HG03280 (cell line): Measurements from ENCODE around the gene ZNF688.
A peak's percentile ranks its signal among the peaks of the same experiment; 100 is the strongest.
"Not testable (repeated sequence)": the region's sequence is repeated elsewhere in the genome, so short reads cannot be mapped to it uniquely, and the experiment has no call there.

Experiments
- ATAC-seq: cut with Tn5 transposase; IDR thresholded peaks from one replicate; pipeline ENCODE4 v1.9.1; 2021; ENCODE audit warnings: mild to moderate bottlenecking, moderate library complexity; ENCODE audit not compliant: unreplicated experiment

Gene ZNF688

DNA sequence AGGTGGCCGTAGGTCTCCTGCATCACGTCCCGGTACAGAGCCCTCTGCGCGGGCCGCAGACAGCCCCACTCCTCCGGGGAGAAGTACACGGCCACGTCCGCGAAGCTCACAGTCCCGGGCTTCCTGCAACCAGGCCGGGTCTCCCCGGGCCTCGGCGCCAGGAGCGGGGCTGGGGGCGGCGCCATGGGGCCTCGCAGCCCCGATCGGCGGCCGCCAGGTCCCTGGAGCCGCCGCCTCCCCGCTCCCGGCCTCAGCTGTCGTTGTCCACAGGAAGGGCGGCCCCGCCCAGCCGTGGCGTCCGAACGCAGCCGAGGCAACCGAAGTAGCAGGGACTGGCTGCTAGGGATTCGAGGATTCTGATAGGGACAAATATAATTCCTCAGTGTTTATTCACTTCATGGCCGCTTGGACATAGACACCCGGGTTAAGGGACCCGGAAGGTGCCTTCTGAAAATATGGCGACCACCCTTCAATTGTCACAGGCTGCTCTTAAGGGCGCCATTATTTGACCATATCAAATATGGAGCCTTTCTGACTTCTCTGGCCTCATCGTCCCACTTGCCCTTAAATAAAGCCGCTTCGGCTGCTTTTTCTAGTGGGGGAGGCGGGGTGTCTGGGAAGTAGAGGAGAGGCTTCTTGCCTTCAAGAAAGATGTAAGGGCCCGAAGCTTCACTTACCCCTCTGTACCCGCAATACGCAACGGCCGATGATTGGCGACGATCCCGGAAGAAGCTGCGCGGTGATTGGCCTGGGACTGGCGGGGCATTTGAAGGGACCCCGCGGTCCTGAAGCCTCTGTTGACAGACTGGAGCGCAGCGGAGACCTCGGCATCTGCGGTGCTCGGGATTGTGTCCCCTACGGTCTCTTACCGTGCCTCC, at the start of gene ZNF688:
ZNF688 (minus strand) TSS at position 270 of the 878 bp plus-strand sequence; CDS start at position 185, 85 bp downstream.
- peak; percentile 80 for ATAC-seq

DNA sequence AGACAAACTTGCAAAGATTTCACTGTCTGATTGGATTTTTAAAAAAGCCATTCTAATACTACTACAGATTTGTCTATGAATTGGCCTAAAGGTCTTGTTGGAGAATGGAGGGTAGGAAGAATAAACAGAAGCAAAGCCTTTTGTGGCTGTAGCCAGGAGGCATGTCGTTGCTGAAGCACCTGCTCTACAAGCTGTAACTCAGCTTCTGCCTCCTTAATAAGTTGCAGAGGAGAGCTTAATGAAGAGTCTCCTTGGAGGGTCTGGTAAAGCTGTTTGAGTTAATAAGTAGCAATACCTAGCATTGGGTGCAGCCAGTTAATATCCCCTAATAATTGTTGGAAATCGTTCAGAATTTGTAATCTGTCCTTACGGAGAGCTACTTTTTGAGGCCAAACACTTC, 48.7 kb upstream of the ZNF688 start:
- ATAC-seq, result no peak

DNA sequence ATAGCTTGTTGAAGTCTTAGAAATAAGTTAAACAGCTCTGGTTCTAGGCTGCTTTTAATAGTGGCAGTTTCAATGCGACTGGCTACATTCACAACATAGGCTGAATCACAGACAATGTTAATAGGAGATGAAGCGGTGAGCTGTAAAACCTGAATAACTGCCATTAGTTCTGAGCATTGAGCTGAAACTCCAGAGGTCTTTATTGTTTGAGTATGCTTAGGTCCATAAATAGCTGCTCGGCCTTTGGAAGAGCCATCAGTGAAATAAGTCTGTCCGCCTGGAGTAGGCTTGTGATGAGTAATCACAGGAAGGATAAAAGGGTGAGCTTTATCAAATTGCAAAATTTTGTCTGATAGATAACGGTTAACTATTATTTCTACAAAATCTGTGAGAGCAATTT, 48.1 kb upstream of the ZNF688 start:
- ATAC-seq, result no peak

DNA sequence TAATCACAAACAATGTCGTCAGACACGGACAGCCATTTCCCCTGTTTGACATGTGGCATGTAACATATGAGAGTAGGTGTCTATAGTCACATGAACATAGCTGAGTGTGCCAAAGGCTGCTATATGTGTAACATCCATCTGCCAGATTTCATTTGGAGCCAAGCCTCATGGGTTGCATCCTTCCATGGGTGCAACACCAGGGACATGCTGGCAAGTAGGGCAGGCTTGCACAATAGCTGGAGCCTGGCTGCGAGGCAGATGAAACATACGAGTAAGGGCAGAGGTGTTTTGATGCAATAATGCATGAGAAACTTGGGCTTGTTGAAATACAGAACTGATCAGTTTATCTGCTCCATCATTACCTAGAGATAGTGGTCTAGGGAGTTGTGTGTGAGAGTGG, 47.7 kb upstream of the ZNF688 start:
- no peak for ATAC-seq

DNA sequence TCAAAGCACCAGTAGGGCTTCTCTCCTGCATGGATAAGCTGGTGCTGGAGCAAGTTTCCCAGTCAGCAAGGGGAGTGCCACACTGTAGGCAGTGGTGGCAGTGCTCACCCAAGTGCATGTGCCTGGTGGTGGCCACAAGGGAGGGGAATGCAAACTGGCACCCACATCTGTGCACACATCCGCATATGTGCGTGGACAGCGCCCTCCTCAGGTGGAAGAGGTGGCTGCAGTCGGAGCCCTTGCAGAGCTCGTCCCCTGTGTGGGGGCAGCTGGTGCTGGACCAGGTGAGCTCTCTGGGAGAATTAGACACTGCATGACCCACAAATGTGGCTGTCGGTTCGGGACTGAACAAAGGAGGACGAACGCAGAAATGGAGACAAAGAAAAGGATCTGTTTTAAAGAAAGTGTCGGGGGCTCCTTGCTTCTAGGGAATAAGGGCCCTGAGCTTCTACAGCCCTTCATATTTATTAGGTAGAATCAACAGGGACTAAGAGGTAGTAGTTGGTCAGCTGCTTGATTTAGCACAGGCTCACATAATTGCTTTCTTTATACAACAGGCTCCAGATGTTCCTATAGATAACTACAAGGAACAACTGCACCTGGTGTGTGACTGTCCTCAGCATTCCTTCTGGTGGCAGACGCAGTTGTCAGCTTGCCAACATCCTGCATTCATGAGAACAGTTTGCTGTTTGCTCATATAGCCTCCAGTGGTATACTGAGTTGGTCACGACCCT, 44.0 kb upstream of the ZNF688 start:
- no peak for ATAC-seq

DNA sequence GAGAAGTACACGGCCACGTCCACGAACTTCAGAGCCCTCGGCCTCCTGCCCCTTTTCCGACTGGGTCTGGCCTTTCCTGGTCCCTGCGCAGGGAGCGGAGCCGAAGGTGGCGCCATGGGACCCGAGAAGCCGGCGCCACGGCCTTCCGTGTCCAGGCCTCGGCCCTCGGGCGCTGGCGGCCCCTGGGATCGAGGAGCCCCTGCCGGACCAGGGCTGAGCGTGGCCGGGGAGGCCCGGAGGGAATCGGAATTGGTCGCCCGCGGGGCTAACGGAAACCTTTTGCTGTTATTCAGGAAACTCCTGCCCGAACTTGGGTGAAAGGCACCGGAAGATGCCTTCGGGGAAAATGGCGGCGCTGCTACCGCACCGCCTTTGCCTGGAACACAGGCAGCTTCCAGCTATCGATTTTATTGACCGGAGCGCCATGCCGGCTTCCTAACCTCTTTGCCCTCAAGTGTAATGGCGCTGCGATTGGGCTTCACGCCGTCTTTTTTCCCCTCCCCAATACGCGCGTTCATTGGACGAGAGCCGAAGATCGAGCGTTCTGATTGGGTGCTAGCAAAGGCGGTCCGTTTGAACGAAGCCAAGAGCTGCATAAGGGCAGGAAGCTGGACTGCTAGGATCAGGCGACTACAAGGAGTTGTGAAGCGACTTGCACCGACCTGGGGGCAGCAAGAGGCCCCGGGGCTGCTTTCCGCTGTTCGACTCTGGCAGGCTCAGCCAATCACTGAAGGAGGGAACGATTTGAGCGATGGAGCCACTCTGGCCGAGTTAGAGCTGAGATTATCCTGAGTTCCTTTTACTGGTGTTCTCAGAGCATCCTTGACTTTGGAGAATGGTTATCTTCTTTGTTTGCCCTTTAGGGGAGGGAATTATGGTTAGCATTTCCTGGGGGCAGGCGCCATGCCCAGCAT, 38.7 kb upstream of the ZNF688 start, which contains the start of gene ZNF689:
ZNF689 (minus strand) TSS at position 464 of the 914 bp plus-strand sequence; CDS start at position 116, 348 bp downstream.
- ATAC-seq, result peak; percentile 92

DNA sequence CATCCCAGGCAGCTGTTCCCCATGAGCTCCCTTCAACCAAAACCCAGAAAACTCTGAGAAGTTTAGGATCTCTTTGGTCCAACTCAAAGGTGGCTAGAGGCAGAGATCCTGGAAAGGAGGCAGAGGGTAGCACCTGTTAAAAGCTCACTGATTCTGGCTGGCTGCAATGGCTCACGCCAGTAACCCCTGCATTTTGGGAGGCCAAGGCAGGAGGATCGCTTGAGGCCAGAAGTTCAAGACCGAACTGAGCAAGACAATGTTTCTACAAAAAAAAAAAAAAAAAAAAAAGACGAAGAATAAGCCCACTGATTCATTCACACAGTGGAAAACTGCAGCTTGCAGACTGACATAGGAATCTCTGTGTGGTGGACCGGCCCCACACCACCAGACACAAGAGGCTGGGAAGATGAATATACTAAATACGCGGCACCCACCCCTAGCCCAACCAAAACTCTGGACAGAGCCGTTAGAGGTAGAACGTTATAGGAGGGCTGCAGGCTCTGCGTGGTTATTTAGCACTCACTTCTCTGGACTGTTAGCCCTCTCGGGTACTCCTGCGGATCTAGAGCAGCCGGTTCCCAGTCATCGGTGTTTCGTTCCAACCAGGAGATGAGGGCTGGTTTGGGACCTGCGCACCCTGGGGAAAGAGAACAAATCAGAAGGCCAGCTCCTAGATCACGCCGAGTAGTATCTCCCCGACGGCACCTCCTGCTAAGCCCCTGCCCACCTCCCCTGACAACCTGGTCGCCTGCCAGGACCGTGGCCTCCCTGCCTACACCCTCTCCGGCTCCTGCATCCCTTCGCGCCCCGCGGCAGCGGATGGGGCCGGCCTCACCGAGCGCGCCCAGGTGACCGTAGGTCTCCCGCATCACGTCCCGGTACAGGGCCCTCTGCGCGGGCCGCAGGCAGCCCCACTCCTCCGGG, 37.8 kb upstream of the ZNF688 start:
- ATAC-seq, result no peak

DNA sequence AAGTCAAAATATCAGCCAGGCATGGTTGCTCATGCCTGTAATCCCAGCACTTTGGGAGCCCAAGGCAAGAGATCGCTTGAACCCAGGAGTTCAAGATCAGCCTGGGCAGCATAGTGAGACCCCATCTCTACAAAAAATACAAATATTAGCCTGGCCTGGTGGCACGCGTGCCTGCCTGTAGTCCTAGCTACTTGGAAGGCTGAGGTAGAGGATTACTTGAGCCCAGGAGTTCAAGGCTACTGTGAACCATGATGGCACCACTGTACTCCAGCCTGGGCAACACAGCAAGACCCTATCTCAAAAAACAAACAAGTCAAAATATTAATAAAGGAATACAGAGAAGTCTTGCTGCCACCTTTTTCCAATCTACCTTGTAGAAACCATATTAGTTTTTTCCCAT, 34.5 kb upstream of the ZNF688 start:
- no peak for ATAC-seq

DNA sequence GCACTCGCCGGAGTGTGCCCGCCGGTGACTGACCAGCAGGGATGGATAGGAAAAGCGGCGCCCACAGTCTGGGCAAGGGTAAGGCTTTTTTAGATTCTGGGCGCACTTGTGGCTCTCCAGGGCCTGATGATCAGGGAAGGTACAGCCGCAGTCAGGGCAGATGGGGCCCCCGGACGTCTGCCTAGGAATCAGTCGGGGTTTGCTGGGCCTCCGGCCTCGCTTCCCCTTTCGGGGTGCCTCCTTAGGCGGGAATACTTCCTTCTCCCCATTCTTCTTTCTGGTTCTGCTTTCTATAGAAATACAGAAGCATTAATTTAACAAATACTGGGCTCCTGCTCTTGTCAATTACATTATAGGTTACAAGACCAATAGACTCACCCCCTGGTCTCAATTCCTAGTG, 33.6 kb upstream of the ZNF688 start:
- ATAC-seq, result no peak

DNA sequence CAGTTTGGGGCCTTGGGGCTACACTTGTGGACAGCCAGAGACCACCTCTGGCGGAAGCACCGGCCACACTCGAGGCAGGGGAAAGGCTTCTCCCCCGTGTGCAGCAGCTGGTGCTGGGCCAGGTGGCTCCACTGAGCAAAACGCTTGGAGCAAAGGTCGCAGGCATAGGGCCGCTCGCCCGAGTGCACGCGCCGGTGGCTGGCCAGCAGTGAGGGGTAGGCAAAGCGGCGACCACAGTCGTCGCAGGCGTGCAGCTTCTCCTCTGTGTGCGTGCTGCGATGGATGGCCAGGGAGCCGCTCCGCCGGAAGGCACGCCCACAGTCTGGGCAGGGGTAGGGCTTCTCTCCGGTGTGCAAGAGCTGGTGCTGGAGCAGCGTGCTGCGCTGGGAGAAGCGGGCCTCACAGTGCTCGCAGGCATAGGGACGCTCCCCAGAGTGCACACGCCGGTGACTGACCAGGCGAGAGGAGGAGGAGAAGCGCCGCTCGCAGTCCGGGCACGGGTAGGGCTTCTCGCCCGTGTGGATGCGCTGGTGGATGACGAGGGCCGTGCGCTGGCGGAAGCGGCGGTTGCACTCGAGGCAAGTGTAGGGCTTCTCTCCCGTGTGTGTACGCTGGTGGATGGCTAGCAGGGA, 32.9 kb upstream of the ZNF688 start:
- no peak for ATAC-seq

DNA sequence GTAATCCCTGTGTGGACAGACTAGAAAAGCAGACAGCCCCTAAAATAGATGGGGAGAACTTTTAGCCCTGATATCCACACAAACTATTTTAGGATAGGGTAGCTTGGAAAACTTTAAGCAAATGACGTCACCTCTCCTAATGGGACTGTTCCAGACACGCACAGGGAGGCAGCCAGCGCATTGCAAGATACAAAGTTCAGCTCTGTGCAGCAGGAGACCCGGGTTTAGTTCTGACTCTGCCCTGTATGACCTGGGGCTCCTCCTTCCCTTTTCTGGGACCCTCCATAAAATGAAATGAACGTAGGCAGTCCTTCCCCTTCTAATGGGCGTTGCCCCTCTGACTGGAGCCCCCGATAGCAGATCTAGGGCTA, 32.4 kb upstream of the ZNF688 start:
- no peak for ATAC-seq

DNA sequence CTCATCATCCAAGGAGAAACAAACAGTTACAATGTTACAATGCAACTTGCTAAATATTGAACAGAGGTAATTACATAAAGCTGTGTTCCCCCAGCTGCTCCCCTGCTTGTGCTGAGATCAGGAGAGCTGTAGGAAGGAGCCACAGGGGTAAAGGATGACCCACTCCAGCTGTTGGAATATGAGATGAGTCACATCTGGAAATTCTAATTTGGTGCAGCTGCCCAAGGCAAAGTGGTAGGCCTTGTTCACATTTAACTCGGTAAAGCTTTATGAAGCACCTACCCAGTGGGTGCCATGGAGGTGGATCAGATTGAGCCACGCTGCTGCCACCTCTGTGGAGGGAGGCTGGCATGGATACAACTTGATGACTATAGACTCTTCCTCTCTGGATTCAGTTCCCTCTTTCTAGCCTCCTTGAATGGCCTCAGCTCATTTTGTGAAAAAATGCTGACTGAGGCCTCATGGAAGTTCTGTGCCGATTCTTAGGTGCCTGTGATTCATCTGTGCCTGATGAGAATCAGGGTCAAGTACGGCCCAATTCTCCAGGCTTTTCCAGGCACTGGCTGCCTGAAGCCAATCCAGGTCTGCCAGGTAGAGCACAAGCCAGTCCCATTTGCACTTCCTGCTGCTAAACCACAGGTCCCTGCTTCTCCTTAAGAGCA, 31.2 kb upstream of the ZNF688 start:
- no peak for ATAC-seq

DNA sequence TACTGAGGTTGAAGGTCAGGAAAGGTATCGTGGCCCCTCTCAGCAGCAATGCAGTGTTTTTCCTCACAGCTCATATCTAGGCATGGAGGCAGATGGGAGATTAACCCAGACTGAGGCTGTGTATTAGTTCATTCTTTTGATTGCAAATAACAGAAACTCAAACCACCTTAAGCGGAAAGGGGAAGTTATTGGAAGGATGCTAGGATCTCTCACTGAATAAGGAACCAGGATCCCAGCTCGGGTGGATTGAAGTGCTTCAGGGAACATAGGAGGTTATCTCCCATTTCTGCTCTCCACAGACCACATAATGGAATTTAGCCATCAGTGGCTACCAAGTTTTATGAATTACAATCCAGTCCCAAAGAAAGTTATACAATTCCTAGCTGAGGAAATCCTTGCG, 30.5 kb upstream of the ZNF688 start:
- ATAC-seq, result no peak

DNA sequence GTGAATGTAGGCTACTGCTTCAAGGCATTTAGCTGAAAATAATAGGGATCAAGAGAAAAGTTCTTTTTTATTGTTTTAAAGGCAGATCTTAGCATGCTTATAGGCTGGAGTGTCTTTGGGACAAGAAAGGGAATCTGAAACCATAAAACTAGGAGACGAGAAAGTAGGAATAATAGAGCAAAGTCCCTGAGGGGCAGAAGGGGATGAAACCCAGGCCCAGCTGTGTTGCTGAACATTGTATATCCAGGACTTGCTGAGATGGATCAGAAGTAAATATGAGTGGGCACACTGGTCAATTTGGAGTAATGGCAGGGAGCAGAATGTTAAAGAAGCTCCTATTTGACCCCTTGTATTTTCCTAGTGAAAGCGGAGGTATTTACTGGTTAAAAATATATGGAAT, 29.4 kb upstream of the ZNF688 start:
- no peak for ATAC-seq

DNA sequence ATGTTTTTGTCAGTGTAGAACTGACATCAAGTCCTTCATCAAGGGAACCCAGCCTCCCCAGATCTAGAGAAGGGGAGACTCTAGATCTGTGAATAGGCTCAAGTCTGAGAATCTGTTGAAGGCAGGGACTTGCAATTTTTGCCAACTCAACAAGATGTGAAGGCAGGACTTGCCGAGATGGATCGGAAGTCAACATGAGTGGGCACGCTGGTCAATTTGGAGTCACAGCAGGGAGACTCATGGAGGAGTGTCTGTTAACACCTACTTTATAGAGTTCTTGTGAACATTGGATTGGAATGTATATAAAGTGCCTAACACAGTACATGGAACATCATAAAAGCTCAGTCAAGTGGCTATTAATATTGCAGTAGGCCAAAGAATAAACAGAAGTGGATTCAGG, 28.7 kb upstream of the ZNF688 start:
- no peak for ATAC-seq

DNA sequence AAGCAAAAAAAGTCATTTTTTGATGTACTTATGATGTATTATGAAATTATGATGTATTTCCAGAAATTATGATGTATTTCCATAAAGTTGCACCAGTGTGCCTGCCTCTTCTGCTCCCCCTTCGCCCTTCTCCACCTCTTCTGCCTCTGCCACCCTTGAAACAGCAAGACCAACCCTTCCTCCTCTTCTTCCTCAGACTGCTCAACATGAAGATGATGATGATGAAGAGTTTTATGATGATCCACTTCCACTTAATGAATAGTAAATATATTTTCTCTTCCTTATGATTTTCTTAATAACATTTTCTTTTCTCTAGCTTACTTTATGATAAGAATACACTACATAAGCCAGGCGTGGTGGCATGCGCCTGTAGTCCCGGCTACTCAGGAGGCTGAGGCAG, 21.4 kb upstream of the ZNF688 start:
- no peak for ATAC-seq

DNA sequence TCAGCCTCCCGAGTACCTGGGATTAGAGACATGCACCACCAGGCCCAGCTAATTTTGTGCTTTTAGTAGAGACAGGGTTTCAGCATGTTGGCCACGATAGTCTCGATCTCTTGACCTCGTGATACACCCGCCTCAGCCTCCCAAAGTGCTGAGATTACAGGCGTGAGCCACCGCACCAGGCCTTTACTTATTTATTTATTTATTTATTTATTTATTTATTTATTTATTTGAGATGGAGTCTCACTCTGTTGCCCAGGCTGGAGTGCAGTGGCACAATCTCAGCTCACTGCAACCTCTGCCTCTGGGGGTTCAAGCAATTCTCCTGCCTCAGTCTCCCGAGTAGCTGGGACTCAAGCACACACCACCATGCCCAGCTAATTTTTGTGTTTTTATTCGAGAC, 19.4 kb upstream of the ZNF688 start:
- ATAC-seq, result not testable (repeated sequence)

DNA sequence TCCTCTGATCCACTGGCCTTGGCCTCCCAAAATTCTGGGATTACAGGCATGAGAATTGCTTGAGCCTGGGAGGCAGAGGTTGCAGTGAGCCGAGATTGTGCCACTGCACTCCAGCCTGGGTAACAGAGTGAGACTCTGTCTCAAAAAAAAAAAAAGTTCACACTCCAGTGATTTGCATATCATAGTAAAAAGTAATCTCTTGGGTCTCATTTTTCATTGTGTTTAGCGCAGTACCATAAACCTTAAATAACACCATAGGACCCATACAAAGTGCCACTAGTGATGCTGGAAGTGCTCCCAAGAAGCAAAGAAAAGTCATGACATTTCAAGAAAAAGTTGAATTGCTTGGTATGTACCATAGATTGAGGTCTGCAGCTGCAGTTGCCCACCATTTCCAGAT, 18.1 kb upstream of the ZNF688 start:
- ATAC-seq, result not testable (repeated sequence)

DNA sequence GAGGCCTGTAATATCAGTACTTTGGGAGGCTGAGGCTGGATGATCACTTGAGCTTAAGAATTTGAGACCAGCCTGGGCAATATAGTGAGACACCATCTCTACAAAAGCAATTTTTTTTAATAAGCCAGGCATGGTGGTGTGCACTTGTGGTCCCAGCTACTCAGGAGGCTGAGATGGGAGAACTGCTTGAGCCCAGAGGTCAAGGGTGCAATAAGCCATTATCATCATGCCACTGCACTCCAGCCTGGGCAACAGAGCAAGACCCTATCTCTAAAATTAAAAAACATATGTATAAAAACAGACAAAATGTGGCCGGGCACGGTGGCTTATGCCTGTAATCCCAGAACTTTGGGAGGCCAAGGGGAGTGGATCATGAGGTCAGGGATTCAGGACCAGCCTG, 17.1 kb upstream of the ZNF688 start:
- no peak for ATAC-seq
